Keratinocyte (primary cell): ENCODE measurements around the gene CA12.

Source experiments
- EZH2 ChIP-seq: IDR thresholded peaks from one replicate; pipeline ENCODE4 v1.6.1; 2012; ENCODE audit warnings: inconsistent platforms, mild to moderate bottlenecking, low read length, moderate library complexity
- TF ChIP-seq, protein P1 (sequence below), 3 experiments: IDR thresholded peaks in 1 of 3; conservative IDR thresholded peaks in 1 of 3; optimal IDR thresholded peaks in 1 of 3; 2 replicates in 2 of 3; 3 replicates in 1 of 3; pipeline versions ENCODE3 to v1.5.1; 2011; ENCODE audit warnings: low read length in 3 of 3, mild to moderate bottlenecking in 3 of 3, moderate library complexity in 2 of 3, control low read depth in 1 of 3, inconsistent platforms in 1 of 3; ENCODE audit not compliant: insufficient read depth in 2 of 3; ENCODE audit errors: extremely low read depth in 1 of 3

DNA sequence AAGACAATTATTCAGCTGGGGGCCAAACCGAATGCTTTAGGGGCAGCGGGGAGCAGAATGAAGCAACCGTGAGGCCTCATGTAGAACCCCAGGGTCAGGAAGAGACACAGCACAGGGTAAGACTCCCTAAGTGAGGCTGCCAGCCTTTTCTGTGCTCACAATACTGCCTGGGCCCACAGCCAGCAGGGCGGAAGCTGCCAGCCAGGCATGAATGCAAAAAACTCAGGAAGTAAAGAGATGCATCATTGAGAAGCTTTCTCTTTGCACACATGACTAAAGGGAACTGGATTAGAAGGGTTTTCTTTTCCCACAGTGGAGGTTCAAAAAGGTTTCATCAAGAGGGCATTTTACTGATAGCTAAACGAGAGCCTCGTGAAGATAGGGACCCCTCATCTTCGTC, 33.3 kb downstream of the CA12 start:
- TF ChIP-seq, protein P1, sequence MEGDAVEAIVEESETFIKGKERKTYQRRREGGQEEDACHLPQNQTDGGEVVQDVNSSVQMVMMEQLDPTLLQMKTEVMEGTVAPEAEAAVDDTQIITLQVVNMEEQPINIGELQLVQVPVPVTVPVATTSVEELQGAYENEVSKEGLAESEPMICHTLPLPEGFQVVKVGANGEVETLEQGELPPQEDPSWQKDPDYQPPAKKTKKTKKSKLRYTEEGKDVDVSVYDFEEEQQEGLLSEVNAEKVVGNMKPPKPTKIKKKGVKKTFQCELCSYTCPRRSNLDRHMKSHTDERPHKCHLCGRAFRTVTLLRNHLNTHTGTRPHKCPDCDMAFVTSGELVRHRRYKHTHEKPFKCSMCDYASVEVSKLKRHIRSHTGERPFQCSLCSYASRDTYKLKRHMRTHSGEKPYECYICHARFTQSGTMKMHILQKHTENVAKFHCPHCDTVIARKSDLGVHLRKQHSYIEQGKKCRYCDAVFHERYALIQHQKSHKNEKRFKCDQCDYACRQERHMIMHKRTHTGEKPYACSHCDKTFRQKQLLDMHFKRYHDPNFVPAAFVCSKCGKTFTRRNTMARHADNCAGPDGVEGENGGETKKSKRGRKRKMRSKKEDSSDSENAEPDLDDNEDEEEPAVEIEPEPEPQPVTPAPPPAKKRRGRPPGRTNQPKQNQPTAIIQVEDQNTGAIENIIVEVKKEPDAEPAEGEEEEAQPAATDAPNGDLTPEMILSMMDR (optimal IDR thresholded peaks at IDR 0.05 in 1 of 3, IDR thresholded peaks at IDR 0.05 in 1 of 3, conservative IDR thresholded peaks at IDR 0.05 in 1 of 3; ENCODE audit: extremely low read depth in 1 of 3, insufficient read depth in 2 of 3, low read length in 3 of 3): no peak
- no peak for TF ChIP-seq EZH2
